Activated naive CD4-positive, alpha-beta T cell treated with anti-CD3 and anti-CD28 coated beads, Interleukin-2, amount 50 U/mL, for 16 hours (primary cell): ENCODE data around the gene ZNF385B.

Source experiments
- DNase-seq: peaks from one replicate; pipeline ENCODE4 v3.0.0-alpha.2; 2020

ZNF385B gene

DNA sequence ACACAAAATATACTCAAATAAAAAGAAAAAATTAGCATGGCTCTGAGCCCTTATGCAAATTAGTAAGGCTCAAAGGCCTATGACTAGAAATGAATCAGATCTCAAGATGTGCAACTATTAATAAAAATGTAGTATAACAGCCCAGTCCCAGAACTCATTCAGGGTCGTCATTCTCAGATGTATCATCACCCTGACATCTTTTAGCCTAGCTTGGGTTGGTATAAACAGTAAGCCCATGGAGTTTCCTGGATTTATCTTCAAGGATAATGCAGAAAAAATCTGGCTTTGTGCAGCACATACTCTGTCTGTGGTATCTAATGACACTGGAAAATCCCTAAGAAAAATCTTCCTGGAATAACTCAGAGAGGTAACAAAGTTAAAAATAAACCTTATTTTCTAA is 239.3 kb downstream of the ZNF385B start:
- DNase-seq: no peak

DNA sequence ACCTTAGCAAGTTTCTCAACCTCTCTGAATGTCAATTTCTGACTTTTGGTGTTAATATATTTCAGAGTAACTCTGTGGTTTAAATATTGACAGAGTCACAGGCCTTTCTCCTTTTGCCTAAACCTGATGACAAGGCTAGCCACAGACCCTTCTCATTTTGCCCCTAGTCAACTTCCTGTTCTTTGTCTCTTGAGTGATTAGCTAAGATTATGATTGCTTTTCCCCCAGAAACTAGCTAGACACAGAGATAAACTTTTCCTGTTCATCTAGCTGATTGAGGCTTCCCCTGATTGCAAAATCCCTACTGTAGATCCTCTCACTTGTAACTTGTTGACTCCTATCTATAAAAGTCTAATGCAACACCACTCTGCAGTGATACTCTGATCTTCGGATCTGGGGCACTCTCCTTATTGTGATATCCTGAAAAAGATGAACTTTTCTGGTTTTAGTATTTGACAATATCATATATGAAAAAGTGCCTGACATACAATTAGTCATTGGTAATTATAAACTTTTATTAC is 241.4 kb downstream of the ZNF385B start:
- DNase-seq: no peak

DNA sequence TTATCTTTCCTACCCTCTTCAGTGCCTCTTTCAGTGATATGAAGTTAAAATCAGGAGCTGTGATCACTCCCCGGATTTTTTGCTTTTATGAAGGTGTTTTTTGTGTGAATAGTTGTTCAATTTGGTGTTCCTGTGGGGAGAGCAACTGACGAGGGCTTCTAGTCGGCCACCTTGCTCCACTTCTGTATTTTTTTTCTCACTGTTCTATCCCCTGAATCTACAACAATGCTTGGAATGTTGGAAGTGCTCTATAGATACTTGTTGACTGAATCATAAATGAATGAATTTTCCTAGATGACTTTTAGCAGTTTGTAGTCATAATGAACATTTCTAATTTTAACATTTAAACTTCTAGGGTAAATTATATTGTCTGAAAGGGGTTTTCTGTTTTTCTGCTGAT is 247.3 kb downstream of the ZNF385B start:
- DNase-seq: no peak

DNA sequence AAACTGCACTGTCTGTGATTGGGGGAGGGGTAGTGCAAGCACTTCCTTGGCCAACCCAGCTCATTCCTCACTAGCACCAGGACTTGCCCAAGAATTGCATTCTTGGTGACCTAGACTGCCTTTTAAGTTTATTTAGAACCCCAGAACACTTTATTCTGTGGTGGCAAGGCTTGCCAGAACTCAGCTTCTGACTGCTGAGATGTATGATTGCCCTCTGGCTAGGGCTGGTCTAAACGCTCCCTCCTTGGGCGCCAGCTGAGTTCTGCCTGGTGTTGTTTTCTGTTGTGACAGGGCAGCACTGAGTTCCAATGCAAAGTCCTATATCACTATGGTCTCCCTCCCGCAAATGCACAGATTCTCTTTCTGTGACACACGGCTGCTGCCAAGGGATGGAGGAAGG is 247.7 kb downstream of the ZNF385B start:
- DNase-seq: no peak

DNA sequence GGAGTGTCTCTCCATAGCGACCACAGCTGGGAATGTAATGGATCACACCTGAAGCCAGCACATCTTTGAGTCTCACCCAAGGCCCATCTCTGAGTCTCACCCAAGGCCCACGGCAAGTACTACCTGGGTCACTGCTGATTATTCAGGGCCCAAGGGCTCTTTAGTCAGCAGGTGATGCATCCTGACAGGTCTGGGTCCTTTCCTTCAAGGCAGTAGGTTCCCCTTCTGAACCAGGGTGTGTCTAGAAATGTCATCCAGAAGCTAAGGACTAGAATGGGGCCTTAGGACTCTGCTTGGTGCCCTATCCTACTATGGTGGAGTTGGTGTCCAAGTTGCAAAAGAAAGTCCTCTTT is 248.1 kb downstream of the ZNF385B start:
- no peak for DNase-seq

DNA sequence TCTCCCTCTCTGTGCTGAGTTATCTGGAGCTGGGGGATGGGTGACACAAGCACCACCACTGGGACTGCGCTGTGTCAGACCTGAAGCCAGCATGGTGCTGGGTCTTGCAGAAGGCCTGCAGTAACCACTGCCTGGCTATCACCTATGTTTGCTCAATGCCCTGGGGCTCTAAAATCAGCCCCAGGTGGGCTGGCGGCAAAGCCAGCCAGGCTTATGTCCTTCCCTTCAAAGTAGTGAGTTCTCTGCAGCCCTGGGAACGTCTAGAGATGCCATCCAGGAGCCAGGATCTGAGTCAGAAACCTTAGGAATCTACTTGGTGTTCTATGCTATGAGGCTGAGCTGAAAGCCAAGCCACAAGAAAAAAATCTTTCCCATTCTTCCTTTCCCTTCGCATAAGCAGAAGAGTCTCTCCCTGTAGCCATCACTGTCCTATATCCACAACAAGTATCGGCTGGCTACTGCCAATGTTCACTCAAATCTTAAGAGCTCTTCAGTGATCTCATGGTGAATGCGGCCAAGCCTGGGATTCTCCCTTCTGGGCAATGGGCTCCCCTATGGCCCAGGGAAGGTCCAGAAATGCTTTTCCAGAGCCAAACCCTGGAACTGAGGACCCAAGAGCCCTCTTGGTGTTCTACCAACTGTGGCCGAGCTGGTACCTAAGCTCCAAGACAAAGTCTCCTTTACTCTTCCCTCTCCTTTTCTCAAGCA is 248.7 kb downstream of the ZNF385B start:
- DNase-seq: no peak

DNA sequence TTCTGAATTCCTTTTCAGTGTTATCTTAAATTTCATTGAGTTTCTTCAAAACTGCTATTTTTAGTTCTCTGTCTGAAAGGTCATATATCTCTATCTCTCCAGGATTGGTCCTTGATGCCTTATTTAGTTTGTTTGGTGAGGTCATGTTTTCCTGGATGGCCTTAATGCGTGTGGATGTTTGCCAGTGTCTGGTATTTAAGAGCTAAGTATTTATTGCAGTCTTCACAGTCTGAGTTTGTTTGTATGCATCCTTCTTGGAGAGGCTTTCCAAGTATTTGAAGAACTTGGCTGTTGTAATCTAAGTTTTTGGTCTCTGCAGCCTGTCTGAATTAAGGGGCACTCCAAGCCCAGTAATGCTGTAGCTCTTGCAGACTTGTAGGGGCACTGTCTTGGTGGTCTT is 249.3 kb downstream of the ZNF385B start:
- DNase-seq: no peak

DNA sequence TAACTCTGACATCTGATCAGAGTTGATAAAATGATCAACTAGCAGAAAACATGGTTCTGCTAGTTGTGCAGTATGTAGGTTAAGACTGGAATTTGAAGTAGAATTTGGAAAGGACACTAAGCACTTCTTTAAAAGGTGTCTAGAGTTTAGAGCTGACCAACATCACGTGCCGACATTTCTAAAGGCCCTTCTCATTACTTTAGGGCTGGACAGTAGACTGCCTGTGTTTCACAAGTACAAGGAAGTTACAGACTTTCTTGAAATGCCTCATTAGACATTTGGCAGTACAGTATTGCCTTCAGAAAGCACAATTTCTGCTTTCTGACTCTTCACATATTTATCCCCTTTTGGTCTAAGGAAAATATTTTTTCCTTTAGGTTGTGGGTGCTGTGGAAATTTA is 255.3 kb downstream of the ZNF385B start:
- DNase-seq: no peak

DNA sequence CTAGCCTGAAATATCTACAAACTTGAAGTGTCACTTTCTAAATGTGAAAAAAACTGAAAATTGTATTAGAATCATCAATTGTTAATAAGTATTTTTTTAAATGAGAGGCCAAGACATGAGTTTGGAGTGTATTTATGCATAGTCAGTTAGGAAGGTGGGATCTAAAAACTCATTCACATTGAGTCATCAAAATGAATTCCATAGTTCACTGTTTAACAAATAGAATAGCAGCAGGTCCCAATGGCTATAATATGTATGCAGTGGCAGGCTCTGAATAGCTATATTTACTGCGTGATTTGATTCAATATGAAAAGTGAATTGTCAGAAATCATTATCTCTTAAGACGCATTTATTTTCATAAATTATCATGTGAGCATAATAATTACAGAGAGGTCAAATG is 256.1 kb downstream of the ZNF385B start:
- no peak for DNase-seq

DNA sequence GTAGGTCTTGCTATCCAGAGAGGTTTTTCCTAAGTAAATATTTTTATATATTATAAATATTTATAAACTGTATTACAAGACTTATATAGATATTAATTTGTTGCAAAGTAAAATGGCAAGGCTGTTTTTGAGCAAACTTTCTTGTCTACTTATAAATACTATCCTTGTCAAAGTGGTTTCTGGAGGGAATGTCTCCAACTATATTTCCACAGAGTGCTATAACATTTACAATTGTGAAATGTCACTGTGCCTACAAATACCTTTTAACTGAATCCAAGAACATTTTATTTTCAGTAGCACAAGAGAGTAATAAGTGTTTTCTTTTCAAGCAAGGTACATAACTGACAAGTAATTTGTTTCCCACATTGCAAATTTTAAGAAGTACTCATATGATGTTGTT is 256.8 kb downstream of the ZNF385B start:
- no peak for DNase-seq

DNA sequence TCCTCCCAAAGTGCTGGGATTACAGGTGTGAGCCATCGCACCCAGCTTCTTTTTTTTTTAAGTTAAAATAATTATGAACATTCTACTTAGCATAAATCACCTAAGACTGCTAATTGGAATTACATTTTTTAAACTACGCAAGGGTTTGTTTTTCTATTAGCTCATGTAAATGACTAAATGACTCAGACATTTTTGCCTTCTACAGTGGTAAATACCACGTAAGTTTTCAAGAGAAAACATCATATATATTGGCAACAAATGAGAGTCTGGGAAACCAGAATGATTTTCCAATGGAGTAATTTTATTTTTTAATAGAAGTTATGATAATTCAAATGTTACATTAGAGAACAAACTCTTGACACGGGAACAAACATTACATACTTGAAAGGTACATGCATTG is 259.0 kb downstream of the ZNF385B start:
- DNase-seq: no peak

DNA sequence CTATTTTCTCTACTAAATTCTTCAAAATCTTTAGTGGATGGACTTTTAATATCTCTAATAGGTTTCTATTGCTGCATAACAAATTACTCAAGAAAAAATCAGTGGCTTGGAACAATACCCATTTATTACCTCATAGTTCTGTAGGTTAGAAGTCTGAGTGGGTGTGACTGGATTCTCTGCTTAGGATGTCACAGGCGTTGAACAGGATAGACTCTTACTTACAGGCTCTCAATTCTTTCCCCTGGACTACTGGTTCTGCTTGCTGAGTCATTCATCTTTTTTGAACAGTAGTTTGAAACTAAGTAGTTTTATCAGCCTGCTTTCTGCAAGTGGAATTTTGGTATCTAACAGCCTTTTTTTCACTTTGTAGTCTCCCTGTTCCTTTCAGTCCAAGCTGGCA is 265.4 kb downstream of the ZNF385B start:
- no peak for DNase-seq

DNA sequence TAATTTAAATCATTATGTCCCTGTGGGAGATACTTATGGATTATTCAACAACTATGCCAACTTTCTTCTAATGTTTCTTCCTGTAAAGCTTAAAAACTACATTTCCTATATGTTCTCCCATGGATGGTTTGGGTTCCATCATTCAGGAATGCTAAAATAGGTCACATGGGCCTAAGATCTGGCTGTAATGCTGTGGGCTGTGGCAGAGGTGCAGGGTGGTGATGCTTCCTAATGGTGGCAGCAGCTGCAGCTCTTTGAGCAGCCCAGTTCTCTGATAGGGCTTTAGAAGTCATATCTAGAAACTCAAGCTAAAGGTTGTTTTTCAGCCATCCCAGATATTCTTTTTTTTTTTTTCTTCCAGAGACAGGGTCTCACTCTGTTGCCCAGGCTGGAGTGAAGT is 266.1 kb downstream of the ZNF385B start:
- no peak for DNase-seq

DNA sequence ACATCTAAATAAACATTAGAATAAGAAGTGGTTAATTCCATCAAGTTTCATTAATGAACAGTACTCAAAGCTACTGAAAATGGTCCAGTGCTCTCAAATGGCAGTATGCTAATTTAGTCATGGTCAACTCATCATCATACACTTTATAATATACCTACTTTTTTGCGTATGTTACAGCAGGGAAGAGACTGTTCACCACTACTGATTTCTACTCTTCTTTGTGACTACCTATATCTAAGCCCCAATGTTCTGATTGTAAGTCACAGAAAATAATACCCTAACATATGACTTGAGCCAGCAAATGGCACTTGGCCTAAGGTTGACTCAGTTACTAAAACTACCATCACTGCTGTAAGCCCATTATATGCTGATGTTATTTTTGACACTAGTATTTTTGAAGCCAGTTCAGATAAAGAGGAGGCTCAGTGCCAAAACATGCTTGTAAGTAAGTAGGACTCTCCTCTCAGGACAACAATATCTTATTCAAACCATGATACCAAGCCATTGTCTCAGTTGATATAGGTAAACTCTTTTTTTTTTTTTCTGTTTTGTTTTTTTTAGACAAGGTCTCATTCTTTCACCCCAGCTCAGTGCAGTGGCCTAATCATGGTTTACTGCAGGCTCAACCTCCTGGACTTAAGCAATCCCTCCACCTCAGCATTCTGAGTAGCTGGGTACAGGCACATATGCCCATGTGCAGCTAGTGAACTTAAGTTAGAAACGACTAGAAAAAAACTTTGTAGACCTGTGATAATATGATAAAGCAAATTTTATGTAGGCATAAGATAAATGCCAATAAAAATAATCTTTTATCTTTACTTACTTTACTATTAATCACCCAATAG is 266.9 kb downstream of the ZNF385B start:
- DNase-seq: no peak

DNA sequence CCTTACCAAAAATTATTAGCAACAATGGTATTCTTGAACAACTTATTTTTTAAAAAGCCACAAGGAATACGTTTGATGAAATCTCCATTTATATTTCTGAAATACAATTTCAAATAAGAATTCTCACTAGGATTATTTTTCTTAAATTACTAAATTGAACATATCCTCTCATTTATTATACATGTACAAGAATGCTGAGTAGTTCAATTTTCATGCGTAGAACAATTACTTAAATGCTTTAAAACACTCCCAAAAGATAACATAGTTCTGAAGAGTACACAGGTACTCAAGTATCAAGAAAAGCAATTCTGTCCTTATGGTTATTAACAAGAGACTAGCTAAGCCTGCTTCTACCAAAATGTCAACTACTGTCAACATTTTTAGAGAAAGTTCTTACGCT is 268.1 kb downstream of the ZNF385B start:
- DNase-seq: no peak

DNA sequence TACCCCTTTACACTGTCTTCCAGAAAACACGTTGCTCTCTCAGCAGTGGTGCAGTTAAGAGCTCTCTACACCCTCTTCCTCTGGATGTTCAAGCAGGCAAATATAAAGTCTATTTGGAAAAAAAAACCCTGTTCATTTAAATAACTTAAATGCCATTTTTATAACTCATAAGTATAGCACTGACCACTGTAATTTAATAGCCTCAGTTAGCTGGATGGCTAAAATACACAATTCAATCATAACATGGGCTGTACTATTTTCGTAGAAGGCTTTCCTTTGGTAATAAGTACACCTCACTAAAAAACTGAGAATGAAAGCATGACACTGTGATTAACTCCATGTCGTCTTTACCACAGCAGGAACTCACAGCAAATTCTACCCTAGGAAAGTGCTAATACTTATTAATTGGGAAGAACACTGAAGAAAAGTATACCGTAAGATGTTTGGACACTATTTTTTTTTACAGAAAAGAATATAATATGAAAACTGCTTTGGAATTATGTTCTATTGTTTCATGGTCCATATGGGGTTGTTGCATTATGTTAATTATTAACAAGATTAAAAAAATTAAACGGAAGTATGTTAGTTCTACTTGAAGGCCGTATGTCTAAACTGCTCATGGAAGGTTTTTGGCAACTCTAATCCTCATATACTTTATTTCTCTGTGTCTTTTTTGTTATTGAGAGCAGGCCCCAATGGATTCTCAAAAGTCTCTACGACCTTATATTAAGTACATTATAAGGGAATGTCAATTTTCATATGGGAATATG is 269.1 kb downstream of the ZNF385B start:
- DNase-seq: no peak

DNA sequence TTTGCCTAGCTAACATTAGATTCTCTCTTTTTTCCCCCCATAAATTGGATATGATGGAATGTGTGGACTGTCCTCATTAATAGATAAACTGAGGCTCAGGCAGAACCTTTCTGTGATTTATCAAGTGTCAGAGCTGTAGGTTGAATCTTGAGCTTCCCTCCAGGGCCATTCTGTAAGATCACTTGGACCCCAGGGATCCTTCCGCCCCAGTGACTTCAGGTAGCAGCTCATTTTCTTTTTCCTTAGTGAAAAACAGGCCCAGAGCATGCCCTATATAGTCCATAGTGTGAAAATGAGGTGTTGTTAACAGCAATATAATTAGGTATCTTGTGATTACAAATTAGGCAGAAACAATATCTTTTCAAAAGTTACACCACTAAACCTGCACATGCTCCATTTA is 269.7 kb downstream of the ZNF385B start:
- no peak for DNase-seq

DNA sequence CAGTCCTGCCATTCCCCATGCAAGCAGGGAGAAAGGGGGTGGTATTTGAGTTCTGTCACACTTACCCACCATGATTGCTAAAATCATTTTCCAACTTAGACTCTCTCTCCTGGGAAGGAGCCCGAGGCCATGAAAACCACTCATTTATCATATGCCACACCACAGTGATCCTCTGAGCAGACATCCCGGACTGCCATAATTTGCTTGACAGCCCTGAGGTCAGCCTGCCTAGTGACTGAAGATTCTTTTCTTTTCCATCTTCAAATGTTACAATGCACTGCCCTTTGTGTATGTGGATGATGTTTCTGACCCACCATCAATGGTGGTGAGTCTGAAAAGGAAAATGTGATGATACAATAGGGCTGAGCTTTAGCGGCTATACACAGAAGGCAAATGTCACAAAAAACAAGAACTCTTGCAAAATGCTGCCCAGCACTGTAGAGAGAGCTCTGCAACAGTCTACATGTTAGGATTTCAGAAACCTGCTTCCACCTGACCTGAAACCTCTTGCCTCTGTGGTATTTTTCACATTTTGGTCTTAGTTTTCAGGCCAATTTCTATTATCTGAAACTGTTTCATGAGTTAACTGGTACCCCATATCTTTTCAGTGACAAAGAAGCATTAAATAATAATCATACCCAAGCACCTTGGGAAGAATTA is 272.8 kb downstream of the ZNF385B start:
- no peak for DNase-seq

DNA sequence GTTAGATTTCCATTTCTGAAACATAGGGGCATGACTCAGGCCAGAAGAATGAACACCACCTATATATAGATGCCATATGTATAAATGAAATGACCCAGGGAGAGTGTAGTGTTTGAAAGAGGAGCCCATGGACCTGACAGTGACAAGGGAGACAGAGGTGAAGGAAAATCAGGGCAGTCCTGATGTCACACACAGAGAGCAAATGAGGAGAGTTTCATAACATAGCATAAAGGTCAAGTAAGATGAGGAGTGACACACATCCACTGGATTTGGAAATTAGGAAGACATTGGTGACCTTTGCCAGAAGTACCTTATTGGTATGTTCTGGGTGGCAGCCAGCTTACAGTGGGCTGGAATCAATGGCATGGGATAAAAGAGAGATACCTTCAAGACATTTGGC is 276.7 kb downstream of the ZNF385B start:
- no peak for DNase-seq

DNA sequence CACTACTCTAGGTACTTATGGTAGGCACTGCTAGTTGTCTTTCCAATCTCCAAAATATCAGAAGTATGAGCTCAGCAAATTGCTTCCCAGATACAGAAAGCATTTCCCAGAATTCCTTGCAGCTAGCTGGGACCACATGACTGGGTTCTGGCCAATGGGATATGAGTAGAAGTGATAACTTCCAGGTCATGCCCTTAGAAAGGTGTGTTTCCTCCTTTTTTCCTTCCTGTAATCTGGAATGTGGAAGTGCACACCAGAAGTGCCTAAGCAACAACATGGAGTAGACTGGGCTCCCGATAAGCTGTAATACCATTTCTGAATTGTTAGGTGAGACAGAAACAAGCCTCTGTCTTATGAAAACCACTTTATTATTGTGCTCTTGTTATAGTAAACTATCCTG is 279.8 kb downstream of the ZNF385B start:
- DNase-seq: no peak

DNA sequence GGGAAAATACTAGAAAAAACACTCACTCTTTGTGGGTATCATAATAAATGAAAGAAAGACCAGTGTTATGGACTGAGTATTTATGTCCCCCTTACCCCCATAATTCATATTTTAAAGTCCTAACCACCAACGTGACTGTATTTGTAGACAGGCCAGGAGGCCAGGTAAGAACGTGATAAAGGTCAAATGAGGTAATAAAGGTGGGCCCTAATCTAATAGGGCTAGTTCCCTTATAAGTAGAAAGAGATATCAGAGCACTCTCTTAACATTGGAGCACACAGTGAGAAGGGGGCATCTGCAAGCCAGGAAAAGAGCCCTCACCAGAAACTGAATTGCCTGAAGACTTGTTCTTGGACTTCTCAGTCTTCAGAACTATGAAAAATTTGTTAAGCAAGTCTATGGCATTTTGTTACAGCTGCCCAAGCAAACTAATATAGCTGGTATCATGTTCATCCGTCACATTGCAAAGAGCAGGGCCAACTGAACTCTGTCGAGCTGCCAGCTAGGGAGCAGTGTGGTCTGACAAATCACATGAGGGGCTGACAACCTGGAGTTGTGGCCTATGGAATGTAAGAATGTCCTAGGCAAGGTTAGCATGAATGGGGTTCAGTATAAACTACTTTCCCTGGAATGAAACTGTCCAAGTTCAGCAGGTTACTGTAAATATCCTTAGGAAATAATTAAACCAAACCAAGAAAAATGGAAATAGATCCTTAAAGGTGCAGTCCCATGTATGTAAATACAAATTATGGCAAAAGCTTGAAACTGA is 280.9 kb downstream of the ZNF385B start:
- DNase-seq: no peak

DNA sequence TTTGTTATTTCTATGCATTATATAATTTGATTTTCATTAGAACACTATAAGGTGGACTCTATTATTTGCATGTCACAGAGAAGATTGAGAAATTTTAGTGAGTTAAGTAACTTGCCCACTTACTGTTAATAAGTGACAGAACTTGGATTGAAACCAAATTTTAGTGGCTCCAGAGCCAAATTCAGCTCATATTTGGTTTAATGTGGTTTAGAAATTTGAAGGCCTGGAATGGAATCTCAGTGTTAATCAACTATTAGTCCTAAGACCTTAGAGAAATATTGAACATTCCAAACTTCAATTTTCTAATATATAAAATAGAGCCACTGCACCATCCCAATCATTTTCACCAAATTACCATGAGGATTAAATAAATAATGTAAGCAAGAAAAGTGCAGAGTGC is 281.6 kb downstream of the ZNF385B start:
- no peak for DNase-seq
